ENCODE measurements around the gene BCL2L15. TPM values are rescaled to one million over a fixed set of nuclear protein-coding genes. Genes with fewer than 3 reads are reported as not detected.

The BCL2L15 gene
- total and polyA plus RNA-seq, 2 of the 13 experiments (the other 11 are each of a cell fraction or from before 2014, with no cell fraction given): 0.03 to 0.27 TPM

DNA sequence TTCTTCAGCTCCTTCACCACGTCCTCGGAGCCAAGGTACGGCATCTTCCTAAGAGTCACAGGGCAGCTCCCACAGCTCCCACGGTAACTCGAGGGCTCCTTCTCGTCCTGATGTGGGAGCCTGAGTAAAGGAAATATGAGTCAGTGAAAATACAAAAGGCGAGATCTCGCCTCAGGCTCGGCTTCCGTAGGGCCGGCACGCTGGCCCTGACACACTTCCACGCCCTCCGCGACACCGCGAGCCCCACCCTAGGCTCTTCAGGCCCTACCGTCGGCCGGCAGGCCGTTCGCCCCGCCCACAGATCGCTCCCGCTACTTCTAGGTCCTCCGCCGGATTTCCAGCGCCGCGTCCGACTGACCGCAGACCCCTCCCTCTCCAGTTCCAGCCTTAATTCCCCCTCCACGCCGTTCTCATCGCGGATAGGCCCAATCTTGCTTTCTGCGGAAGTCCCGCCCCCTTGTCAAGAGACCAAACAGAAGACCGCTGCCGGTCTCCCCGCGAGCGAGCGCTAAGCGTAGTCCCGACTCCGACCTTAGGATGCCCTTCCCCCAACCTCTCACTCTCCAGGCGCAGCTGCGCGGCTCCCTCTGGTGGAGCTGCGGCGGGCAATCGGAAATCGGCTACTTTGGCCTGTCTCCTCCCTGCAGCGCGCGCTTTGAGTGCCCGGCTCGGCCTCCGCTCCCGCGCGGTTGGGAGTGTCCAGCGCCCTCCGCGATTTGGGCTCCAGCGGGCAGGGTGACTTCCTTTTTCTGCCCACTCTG lies 17.5 kb upstream of the BCL2L15 start, which contains the start of the genes AP4B1 and DCLRE1B (continued):
- TF ChIP-seq TFAP4 (IDR thresholded peaks at IDR 0.05; ENCODE audit: borderline replicate concordance, low read depth) (no peak; the same call in 1 of the 2 replicates), ZNF274 (CRISPR knock-in tag; IDR thresholded peaks at IDR 0.05) (peak; percentile 60; the same call in 1 of the 2 replicates), NONO (IDR thresholded peaks at IDR 0.05) (no peak), NONO (CRISPR knock-in tag; conservative IDR thresholded peaks at IDR 0.05) (peak; percentile 98), WIZ (CRISPR knock-in tag; IDR thresholded peaks at IDR 0.05) (no peak), HNRNPK (IDR thresholded peaks at IDR 0.05; ENCODE audit: low read depth, low read length, poor library complexity, severe bottlenecking) (peak; percentile 41), MAFF (IDR thresholded peaks at IDR 0.05; ENCODE audit: low read depth, low read length) (no peak), ZNF510 (CRISPR knock-in tag; IDR thresholded peaks at IDR 0.05; ENCODE audit: low read depth) (no peak), IKZF1 (IDR thresholded peaks at IDR 0.05) (no peak), HHEX (CRISPR knock-in tag; IDR thresholded peaks at IDR 0.05) (no peak), ZNF460 (CRISPR knock-in tag; IDR thresholded peaks at IDR 0.05; ENCODE audit: borderline replicate concordance) (no peak; the same call in 1 of the 2 replicates), CAMTA2 (CRISPR knock-in tag; IDR thresholded peaks at IDR 0.05; ENCODE audit: borderline replicate concordance) (no peak), SMC3 (IDR thresholded peaks at IDR 0.05; ENCODE audit: low read length) (peak; percentile 22; the same call in 1 of the 2 replicates), TERF1 (CRISPR knock-in tag; IDR thresholded peaks at IDR 0.05) (no peak), KAT2B (IDR thresholded peaks at IDR 0.05; ENCODE audit: borderline replicate concordance, low read depth, low read length) (no peak), HNF4A (CRISPR knock-in tag; IDR thresholded peaks at IDR 0.05) (no peak; the same call in 1 of the 2 replicates), ZNF543 (CRISPR knock-in tag; IDR thresholded peaks at IDR 0.05) (peak; percentile 74; the same call in 1 of the 2 replicates), ZNF30 (CRISPR knock-in tag; IDR thresholded peaks at IDR 0.05) (no peak), ZNF891 (CRISPR knock-in tag; IDR thresholded peaks at IDR 0.05) (peak; percentile 24; the same call in 1 of the 2 replicates), ZKSCAN8 (CRISPR knock-in tag; IDR thresholded peaks at IDR 0.05; ENCODE audit: borderline replicate concordance) (peak; percentile 60; the same call in 1 of the 2 replicates), ZNF792 (CRISPR knock-in tag; IDR thresholded peaks at IDR 0.05) (0 out of 2 replicates have a peak, but pooled peaks have one; percentile 63), FOXC1 (CRISPR knock-in tag; IDR thresholded peaks at IDR 0.05; ENCODE audit: borderline replicate concordance) (peak; percentile 90; the same call in 1 of the 2 replicates)
- TF ChIP-seq, protein P1, sequence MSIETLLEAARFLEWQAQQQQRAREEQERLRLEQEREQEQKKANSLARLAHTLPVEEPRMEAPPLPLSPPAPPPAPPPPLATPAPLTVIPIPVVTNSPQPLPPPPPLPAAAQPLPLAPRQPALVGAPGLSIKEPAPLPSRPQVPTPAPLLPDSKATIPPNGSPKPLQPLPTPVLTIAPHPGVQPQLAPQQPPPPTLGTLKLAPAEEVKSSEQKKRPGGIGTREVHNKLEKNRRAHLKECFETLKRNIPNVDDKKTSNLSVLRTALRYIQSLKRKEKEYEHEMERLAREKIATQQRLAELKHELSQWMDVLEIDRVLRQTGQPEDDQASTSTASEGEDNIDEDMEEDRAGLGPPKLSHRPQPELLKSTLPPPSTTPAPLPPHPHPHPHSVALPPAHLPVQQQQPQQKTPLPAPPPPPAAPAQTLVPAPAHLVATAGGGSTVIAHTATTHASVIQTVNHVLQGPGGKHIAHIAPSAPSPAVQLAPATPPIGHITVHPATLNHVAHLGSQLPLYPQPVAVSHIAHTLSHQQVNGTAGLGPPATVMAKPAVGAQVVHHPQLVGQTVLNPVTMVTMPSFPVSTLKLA (IDR thresholded peaks at IDR 0.05): peak; percentile 50
- TF ChIP-seq, protein P2, sequence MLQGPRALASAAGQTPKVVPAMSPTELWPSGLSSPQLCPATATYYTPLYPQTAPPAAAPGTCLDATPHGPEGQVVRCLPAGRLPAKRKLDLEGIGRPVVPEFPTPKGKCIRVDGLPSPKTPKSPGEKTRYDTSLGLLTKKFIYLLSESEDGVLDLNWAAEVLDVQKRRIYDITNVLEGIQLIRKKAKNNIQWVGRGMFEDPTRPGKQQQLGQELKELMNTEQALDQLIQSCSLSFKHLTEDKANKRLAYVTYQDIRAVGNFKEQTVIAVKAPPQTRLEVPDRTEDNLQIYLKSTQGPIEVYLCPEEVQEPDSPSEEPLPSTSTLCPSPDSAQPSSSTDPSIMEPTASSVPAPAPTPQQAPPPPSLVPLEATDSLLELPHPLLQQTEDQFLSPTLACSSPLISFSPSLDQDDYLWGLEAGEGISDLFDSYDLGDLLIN (CRISPR knock-in tag; IDR thresholded peaks at IDR 0.05; ENCODE audit: borderline replicate concordance): peak; percentile 96; the same call in 1 of the 2 replicates
- TF ChIP-seq, protein P3, sequence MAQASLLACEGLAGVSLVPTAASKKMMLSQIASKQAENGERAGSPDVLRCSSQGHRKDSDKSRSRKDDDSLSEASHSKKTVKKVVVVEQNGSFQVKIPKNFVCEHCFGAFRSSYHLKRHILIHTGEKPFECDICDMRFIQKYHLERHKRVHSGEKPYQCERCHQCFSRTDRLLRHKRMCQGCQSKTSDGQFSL (CRISPR knock-in tag; IDR thresholded peaks at IDR 0.05): no peak

Data from HepG2 (cell line).